GM12872 (cell line): ENCODE results near the gene ALDH1L2.

Source experiments
- CTCF ChIP-seq: IDR thresholded peaks from 3 replicates; pipeline ENCODE4 v1.5.1; 2011; ENCODE audit warnings: low read depth, mild to moderate bottlenecking, low read length, moderate library complexity; ENCODE audit not compliant: insufficient read depth

ALDH1L2 gene

GRCh38 chr12:105047308-105047707 is 37.0 kb downstream of the ALDH1L2 start:
- no peak for TF ChIP-seq CTCF

- TF ChIP-seq CTCF: no peak
Observed at GRCh38 chr12:105041186-105041585, 43.1 kb downstream of the ALDH1L2 start.

DNA sequence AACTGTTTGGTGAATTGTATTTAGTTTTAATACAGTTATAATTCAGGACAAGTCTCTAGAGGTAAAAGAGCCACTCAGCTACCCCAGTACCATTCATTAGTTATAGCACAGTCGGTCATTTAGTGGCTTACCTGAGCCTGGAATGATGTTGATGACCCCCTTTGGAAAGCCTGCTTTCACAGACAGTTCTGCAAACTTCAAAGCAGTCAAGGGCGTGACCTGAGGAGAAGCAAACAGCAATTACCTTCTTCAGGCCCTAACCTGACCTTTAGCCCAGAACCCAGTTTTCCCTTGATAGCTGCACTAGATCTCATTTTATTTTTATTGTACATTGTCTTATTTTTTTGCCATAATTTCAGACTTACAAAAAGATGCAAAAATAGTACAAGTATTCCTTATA is 43.8 kb downstream of the ALDH1L2 start:
- no peak for TF ChIP-seq CTCF

- no peak for TF ChIP-seq CTCF
Observed at GRCh38 chr12:105036937-105037649, 47.2 kb downstream of the ALDH1L2 start.

GRCh38 chr12:105033851-105034250 is 50.4 kb downstream of the ALDH1L2 start:
- no peak for TF ChIP-seq CTCF

DNA sequence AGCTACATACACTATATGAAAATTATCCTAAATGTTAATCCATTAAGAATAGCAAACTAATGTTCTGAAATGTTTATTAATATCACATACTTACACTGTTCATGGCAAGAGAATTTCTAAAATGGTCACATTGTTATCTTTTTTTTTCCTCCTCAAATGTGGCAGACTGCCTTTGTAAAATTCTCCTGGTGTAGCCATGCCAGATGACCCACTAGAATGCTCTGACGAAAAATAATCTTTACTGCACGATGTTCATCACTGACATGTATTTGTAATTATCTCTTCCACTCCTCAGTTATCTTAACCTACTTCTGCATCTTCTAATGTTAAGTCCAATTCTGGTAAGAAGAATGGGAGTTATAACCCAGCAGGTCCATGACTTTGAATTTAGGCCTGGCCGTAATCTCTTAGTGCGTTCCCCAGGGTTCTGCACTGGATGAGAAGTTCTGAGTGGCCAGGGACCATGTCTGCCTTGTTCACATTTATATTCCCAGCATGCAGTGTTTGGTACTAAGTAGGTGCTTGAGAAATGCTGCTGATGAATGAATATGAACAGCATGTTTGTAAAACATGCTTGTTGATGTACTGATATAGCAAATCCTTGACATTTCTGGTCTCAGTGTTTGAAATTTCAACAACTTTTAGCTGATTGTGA is 51.4 kb downstream of the ALDH1L2 start:
- TF ChIP-seq CTCF: no peak

DNA sequence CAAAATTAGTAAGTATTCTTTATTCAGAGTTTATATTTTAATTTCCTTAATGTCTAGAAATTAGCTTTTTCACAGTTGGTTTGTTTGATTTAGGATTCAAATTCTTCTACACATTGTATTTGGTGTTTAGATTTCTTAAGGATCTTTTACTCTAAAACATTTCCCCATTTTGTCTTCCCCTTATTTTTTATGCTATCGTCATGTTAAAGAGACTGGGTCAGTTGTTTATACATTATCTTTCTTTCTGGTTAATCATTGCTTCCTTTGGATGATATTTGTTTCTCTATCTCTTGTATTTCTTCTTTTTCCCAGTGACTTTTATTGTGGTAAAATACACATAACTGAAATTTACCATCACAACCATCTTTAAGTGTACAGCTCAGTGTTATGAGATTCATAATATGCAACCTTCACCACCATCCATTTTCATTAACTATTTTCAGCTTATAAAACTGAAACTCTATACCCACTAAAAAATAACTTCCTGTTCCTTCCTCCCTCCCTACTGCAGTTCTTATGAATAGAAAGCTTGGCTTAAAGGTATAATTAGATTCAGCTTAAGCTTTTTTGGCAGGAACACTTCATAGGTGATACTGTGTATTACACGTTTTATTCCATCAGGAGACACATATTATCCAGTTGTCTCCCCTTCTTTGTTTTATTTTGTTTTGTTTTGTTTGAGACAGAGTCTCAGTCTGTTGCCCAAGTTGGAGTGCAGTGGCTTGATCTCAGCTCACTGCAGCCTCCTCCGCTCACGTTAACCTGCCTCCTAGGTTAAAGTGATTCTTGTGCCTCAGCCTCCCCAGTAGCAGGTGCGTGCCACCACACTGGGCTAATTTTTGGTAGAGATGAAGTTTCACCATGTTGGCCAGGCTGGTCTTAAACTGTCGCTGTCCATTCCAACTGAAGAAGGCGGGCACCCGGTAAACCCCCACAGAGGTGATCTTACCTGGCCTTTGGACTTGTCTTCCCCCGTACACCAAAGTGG is 53.1 kb downstream of the ALDH1L2 start:
- no peak for TF ChIP-seq CTCF
